Measurements from ENCODE around the gene CST3. TPM values are rescaled to one million over a fixed set of nuclear protein-coding genes. Genes with fewer than 3 reads are reported as not detected.

CST3 gene
- total RNA-seq, 1 experiment from 2014 or later = 331 TPM

DNA sequence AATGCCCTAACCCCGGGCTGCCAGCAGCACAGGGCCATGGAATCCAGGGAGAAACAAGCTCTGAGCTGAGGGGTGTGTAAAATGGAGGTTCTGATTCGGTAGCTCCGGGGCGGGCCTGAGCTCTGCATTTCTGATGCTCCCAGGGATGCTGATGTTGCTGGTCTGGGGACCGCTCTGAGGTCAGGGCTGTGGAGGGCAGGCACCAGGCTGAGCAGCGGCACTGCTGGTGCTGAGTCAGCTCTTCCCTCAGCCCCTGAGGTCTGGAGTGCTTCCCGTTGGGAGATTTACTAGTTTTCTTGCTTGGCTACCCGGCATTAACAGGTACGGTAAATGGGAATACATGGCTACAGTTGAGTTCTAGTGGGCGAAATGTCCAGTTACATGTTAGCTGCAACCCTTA is 18.6 kb upstream of the CST3 start:
- no peak for ATAC-seq
- POLR2A ChIA-PET (ENCODE audit: unreplicated experiment) = no interaction called here

DNA sequence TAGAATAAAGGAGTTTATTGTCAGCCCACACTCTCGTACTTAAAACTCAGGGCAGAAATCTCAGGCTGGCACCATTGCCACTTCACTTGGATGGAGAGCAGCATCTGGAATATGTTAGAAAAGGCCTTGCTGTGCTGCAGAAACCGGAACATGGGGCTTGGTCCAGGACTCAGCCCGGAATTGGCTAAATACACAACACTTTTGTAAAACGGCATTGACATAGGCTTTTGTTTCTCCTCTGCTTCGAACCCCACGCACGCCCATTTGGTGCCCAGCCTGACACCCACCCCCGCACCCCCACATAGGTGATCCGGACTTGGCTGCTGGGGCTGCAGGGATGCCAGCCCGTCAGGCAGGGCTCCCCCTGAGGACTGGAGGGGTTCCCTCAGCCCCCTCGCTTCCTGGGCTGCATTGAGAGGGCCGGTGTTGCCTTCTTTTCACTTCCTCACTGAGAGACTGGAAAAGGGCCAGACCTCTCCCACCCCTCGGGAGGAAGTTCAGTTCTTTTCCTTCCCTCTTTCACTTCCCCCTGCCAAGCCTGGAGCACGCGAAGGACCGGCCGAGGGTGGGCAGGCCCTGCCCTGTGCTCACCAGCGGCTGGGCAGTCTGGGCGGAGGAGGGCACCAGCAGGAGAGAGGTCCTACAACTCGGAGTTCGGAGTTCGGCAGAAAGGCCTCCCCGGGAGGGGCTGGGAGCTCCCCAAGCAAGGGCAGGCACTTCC is 17.9 kb upstream of the CST3 start:
- H3K36me3 ChIP-seq (ENCODE audit: low read depth, low read length) = no peaks in the 10 kb centered on the region
- CTCF ChIA-PET = no interaction called here
- H3K27ac ChIP-seq (ENCODE audit: low read length) = no peak overlapping the region
- H4K20me1 ChIP-seq (ENCODE audit: low read length) = no peaks in the 10 kb centered on the region
- H3K9me3 ChIP-seq (ENCODE audit: low read length) = no peaks in the 10 kb centered on the region
- no peak overlapping the region for H3K4me2 ChIP-seq (ENCODE audit: low read length)
- no peaks in the 10 kb centered on the region for H3F3A ChIP-seq (ENCODE audit: low read length, unreplicated experiment)
- POLR2A ChIA-PET (ENCODE audit: unreplicated experiment) = no interaction called here
- intact Hi-C loops (cut with micrococcal nuclease) = no loop called here
- ATAC-seq = no peak
- H2AFZ ChIP-seq (ENCODE audit: low read length) = no peak overlapping the region
- H3K4me1 ChIP-seq (ENCODE audit: insufficient read depth, low read length) = no peaks in the 10 kb centered on the region
- H3K9me2 ChIP-seq (replicated peaks; ENCODE audit: low read length) = no peaks in the 10 kb centered on the region
- no peak for DNase-seq
- BruUV-seq (replicated peaks) = no TSS peak
- H3K27me3 ChIP-seq (ENCODE audit: low read length) = 0 out of 2 replicates have a peak, but pooled peaks cover 9% of the 10 kb centered on the region
- no peaks in the 10 kb centered on the region for H3K79me2 ChIP-seq (ENCODE audit: low read length)
- TF ChIP-seq EZH2 (IDR thresholded peaks at IDR 0.05; ENCODE audit: low read length, unreplicated experiment) (no peak), CTCF (conservative IDR thresholded peaks at IDR 0.05; ENCODE audit: low read depth, low read length) (no peak), EZH2phosphoT487 (IDR thresholded peaks at IDR 0.05; ENCODE audit: borderline replicate concordance, low read length) (no peak)
- H3K4me3 ChIP-seq (ENCODE audit: low read length) = no peak overlapping the region
- H3K9ac ChIP-seq (ENCODE audit: low read length) = no peak overlapping the region

More for the DNA sequence above, 18.6 kb upstream of the CST3 start:
- no peak overlapping the region for H3K9ac ChIP-seq (ENCODE audit: low read length)
- no peaks in the 10 kb centered on the region for H3K4me1 ChIP-seq (ENCODE audit: insufficient read depth, low read length)
- no peak overlapping the region for H3K4me3 ChIP-seq (ENCODE audit: low read length)
- BruUV-seq (replicated peaks) = no TSS peak
- no peaks in the 10 kb centered on the region for H3K9me2 ChIP-seq (replicated peaks; ENCODE audit: low read length)
- H3K9me3 ChIP-seq (ENCODE audit: low read length) = no peaks in the 10 kb centered on the region
- H4K20me1 ChIP-seq (ENCODE audit: low read length) = no peaks in the 10 kb centered on the region
- H3F3A ChIP-seq (ENCODE audit: low read length, unreplicated experiment) = no peaks in the 10 kb centered on the region
- no peak overlapping the region for H3K27ac ChIP-seq (ENCODE audit: low read length)
- H3K36me3 ChIP-seq (ENCODE audit: low read depth, low read length) = no peaks in the 10 kb centered on the region
- CTCF ChIA-PET = no interaction called here
- intact Hi-C loops (cut with micrococcal nuclease) = no loop called here
- no peak for DNase-seq
- no peaks in the 10 kb centered on the region for H3K79me2 ChIP-seq (ENCODE audit: low read length)
- H2AFZ ChIP-seq (ENCODE audit: low read length) = no peak overlapping the region
- 0 out of 2 replicates have a peak, but pooled peaks cover 9% of the 10 kb centered on the region for H3K27me3 ChIP-seq (ENCODE audit: low read length)
- no peak overlapping the region for H3K4me2 ChIP-seq (ENCODE audit: low read length)
- no peak for TF ChIP-seq EZH2phosphoT487 (IDR thresholded peaks at IDR 0.05; ENCODE audit: borderline replicate concordance, low read length)
- no peak for TF ChIP-seq EZH2 (IDR thresholded peaks at IDR 0.05; ENCODE audit: low read length, unreplicated experiment)
- no peak for TF ChIP-seq CTCF (conservative IDR thresholded peaks at IDR 0.05; ENCODE audit: low read depth, low read length)

- POLR2A ChIA-PET (ENCODE audit: unreplicated experiment) = no interaction called here
- intact Hi-C loops (cut with micrococcal nuclease) = no loop called here
- H3K36me3 ChIP-seq (ENCODE audit: low read depth, low read length) = no peaks in the 10 kb centered on the region
- H3K4me3 ChIP-seq (ENCODE audit: low read length) = no peak overlapping the region
- ATAC-seq (no peak), DNase-seq (no peak)
- no peak overlapping the region for H3K9ac ChIP-seq (ENCODE audit: low read length)
- CTCF ChIA-PET = no interaction called here
- no peaks in the 10 kb centered on the region for H3K9me2 ChIP-seq (replicated peaks; ENCODE audit: low read length)
- H4K20me1 ChIP-seq (ENCODE audit: low read length) = no peaks in the 10 kb centered on the region
- H3K27ac ChIP-seq (ENCODE audit: low read length) = no peak overlapping the region
- no peaks in the 10 kb centered on the region for H3K79me2 ChIP-seq (ENCODE audit: low read length)
- H3K4me1 ChIP-seq (ENCODE audit: insufficient read depth, low read length) = no peaks in the 10 kb centered on the region
- TF ChIP-seq EZH2 (IDR thresholded peaks at IDR 0.05; ENCODE audit: low read length, unreplicated experiment) (no peak), EZH2phosphoT487 (IDR thresholded peaks at IDR 0.05; ENCODE audit: borderline replicate concordance, low read length) (no peak), CTCF (conservative IDR thresholded peaks at IDR 0.05; ENCODE audit: low read depth, low read length) (no peak)
- 0 out of 2 replicates have a peak, but pooled peaks cover 9% of the 10 kb centered on the region for H3K27me3 ChIP-seq (ENCODE audit: low read length)
- no peak overlapping the region for H2AFZ ChIP-seq (ENCODE audit: low read length)
- H3K9me3 ChIP-seq (ENCODE audit: low read length) = no peaks in the 10 kb centered on the region
- BruUV-seq (replicated peaks) = no TSS peak
- H3K4me2 ChIP-seq (ENCODE audit: low read length) = no peak overlapping the region
- no peaks in the 10 kb centered on the region for H3F3A ChIP-seq (ENCODE audit: low read length, unreplicated experiment)
Observed at GRCh38 chr20:23654717-23655116, 17.0 kb upstream of the CST3 start.
